Effector CD4-positive, alpha-beta T cell (primary cell): Measurements from ENCODE around the gene ANKS6.

Experiments
- DNase-seq: peaks from one replicate; pipeline ENCODE4 v3.0.0-alpha.2; 2020

Gene ANKS6

DNA sequence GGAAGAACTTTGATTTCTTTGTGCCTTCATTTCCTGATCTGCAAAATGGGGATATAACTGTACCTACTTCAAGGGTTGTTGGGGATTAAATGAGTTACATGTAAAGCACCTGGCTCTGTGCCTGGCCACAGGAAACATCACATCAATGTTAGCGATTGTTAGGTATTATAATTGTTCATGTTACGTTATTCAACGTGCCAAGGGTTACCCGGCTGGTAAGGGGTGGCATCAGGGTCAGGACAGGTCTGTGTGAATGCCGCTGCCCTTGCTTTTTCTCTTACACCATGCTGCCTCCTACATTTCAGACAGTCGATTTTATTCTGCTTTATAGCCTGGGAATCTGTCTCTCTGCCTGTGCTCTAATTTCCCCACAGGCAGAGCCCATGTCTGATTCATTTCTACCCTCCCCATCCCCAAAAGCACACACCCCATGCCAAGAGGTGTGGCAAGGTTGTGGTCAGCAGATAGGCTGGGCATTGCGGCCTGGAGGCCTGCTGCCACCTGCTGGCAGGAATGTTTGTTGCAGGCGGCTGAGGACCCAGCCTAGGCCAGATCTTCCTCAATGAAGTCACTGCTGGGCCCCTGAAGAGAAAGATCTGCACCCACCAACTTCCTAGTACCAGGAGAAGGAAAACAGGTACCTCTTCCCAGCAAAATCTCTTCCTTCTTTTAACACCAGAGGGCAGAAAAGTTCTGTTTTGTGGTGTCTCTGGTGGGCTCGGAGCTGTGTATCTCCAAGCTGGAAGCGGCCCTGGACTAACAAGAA, 5.3 kb downstream of the ANKS6 start:
- peak; percentile 40 for DNase-seq

DNA sequence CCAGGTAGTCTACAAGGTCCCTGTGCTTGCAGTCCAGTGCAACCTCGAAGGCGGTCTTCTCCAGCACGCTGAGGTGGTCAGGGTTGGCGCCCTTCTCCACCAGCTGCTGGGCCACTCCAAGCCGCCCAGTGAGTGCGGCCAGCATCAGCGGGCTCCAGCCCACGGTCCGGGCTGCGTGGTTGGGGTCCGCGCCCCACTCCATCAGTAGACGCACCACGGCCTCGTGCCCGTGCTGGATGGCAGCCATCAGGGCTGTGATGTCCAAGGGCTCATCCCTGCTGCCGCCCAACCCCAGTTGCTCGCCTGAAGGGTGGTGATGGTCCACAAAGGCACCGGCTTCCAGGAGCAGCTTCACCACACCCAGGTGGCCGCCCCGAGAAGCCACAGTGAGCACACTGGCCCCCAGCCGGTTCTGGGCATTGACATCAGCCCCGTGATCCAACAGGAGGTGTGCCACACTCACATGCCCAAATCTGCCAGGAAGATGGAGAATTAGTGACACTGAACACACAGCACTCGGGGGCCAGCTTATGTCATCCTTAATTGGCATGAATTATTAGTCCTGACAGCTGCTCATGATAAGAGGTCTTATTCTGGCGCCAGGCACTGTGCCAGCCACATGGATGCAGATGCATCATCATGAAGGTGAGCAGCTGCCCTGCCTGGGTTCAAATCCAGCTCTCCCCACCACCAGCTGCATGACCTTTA, 6.1 kb downstream of the ANKS6 start:
- no peak for DNase-seq

DNA sequence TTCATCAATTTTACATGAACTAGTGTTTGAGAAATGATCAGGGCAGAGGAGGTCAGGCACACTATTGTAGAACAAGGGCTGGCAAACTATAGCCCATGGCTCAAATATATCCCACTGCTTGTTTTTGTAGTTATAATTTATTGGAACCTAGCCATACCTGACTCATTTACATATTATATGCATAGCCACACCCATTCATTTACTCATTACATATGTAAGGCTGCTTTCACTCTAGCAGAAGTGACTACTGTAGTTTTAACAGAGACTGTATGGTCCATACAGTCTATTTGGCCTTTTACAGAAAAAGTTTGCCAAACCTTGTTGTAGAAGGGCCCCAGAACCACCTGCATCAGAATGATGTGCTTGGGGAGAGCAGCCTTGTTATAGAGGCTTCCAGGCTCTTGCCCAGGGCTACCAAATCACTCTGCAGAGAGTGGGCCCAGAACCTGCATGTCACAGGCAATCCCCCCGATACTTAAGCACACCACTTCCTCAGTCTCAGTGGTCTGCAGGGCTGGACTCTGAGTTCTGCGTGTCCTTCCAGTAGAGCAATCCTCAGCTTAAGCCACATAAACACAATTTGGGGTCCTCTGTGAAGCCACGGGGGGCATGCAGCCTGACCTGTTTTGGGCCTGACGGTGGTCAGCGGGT, 6.7 kb downstream of the ANKS6 start:
- no peak for DNase-seq

DNA sequence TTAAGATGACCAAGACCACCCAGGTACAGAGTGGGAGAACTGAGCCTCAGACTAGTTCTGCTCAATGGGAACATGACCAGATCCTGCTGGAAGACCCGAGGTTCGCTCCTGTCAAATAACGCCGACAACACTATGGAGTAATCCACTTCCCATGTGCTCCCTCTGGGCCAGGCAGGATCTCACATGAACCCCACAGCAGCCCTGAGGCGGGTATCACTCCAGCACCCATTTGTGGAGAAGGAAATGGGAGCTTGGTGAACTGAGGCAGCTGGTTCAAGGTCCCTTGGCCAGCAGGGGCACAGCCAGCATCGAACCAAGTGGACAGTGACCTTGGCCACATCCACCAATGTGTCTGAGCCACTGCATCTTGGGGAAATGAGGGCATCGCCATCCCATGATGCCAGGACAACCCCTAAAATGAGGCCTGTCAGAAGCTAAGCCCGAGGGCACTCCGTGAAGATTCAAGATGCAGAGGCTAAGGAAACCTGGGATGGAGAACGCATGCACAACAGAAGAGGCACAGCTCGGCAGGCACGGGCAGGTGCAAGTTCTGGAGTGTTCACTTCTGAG, 8.5 kb downstream of the ANKS6 start:
- DNase-seq: no peak

DNA sequence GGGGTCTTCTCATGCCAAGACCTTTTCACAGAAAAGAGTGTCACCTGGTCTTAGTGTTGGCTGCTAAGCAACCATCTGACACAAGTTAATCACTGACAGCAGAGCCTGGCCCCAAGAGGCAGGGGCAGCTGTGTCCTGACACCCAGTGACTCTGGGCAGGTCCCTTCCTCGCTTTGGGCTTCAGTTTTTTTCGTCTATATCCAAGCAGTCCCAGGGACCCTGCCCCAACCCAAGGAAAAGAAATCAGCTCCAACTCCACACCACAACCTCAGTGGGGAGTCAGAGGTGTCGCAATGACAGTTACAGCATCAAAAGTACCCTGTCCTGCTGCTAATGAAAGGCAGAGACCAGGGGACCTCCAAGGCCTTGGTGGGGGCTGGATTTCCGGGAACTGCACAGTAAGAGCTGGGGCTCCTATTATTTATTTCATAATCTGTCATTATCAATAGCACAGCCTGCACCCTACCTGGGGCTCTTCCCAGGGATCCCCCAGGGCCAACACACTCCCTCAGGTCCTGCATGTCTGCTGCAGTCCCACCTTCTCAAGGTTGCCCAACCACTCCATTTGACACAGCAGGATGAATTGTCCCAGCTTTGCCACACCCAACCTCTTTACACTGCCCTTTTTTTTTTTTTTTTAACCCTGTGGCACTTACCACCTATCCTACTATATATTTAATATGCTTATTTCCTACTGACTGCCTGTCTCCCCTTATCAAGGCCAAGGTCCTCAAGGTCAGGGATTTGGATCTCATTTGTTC, 9.4 kb downstream of the ANKS6 start:
- DNase-seq: no peak

DNA sequence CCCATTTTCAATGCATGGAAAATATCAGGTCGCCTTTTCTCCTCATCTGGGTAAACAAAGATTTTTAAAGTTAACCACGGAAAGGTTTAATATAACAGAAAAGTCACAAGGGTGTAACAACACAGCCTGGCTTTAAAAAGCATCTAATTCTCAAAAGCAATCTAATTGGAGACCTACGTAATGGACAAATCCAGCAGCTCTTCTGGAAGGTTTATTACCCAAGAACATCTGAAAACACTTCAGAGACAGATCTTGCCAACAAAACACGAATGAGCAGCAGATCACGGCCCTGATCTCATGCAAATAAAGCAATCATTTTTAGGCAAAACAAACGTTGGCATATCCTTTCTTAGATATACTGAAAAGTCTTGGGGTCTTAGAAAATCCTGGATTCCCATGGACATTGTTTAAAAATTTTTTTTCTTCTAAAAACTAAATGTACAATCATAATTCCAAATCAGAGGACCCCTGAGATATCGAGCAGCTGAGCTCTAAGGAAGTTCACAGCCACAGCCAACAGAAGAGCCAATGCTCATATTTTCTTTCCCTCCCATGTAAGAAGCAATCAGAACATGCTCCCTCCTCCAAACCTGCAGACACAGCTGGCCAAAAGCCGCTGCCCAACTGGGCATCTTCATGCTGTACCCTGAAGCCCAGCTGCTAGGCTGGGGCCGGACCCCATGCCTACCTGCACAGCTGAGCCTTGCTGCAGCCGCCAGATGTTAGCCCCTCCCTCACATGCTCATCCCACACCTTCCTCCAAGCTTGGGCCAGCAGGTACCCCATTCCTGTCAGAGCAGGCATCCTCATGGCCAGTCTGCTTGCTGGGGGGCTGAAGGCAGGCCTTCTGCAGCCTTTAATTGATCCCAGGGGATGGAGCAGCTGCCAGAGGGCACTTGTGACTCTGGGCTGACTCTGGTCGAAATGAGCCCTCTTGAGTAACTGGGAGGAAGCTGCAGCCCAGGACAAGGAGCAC, 11.2 kb downstream of the ANKS6 start:
- no peak for DNase-seq

DNA sequence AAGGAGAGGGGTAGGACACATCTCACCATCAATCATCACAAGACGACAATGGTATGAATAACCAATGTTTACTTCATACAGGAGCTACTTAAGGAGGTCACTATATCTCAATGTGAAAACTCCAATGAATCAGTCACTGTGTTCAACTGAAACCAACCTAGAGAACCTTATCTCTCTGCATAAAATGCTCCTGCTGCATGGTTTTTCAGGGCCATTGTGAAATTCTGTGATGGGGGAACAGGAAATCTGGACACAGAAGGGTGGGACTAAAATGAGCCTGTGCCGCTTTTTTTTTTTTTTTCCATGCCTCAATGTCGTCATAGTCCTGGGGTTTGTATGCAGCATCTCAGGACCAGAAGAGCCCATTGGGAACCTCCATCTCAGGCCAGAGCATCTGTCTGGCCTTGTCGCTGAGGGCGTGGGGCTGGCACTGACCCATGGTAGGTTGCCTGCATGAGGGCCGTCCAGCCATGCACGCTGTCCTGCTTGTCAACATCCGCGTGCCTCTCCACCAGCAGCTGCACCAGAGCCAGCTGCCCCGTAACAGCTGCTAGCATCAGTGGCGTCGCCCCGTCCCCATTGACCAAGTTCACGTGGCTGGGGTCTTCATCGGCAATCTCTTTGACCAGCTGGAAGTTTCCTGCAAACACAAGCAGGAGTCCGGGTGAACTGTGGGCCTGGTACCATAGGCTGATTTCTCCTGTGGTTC, 12.7 kb downstream of the ANKS6 start:
- no peak for DNase-seq

DNA sequence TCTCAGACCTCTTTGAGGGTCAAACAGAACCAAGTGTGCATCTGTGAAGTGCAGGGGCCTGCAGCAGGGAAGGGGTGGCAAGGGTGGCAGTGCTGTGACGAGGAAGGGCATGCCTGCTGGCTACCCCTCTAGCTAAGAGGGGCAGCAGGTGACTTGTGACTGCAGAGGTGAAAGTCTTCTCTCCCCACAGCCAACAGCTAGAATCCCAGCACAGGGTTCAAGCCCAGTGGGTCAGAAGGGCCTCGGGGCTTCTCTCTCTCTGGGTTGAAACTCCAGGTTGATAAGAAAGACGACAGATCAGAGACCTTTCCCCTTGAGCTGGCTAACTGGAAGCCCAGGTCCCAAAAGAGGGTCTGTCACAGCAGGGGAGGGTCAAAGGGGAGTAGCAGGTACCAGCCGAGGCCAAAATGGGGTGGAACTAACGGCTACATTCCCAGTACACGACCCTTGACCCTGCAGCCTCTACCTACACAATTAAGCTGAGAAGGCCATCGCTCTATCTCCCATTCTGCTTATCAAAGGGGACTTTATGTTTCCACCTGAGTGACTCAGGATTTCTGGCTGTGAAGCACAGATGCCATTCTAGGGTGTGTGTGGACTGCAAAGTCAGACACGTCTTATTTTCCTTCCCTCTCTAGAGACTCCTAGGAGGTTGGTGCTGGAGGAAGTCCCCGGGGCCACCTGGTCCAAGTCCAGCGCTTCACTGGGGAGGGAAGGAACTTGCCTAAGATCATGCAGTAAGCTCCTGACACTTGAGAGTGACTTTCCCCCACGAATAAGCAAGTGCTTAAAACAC, 14.6 kb downstream of the ANKS6 start:
- no peak for DNase-seq

DNA sequence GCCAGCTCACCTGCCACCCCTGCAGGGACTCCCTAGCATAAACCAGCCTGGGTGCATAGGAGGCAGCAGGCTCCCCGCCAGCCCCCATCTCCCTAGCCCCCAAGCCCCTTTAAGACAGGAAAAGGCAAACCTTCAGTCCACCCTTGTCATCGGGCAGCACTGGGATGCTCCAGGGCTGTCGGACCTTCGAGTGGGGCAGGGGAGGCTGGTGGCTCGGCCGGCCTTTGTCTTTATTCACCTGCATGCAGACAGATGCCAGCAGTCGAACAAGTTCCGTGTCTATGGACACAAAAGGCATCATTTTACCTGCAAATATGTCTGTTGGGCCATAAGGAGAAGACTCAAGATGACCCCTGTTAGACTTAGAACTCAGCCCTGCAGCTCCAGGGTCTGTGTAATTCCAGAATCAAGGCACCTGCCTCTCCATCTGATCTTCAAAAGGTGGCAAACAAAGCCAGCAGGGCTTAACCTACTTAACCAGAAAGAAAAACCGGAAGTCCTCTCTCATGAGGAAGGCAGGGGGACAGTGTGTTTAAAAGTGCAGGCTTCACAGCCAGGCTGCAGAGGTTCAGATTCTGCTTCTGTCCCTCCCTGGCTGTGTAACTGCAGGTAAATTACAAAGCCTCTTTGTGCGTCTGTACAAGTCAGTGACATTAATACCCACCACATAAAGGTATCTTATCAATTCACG, 16.2 kb downstream of the ANKS6 start:
- DNase-seq: no peak

DNA sequence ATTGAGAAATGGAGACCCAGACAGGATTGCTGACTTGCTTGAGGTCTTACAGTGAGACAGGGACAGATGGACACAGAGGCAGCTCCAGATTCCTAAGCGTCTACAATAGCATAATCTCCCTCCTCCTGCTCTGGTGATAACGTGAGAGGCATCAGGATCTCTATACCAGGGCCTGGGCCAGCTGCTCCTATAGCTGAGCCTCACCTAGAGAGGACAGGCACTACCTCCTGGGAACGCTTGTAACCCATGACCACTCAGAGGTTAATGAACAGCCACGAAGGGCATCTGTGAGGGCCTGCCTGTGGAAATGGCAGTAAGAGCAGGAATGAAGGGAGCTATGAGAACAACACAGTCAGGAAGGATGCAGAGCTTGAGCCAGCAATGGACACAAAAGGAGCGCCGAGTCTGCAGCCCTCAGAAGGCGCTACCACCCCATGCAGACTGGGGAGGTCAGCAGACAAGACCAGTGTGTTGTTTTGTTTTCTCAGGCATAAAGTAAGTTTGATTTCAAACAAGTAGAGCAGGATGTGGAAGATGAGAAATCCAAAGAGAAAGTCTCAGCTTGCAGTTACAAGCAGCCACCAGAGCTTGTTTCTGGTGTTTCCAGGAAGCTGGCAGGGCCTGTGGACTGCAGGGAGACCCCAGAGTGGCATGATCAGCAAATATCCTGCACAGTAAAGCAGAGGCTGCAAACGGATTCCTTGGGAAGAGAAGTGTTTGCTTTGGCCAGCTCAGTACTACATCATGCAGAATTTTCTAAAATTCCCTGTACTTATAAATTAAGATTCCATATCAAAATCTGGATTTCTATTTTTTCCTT, 17.4 kb downstream of the ANKS6 start:
- DNase-seq: no peak

DNA sequence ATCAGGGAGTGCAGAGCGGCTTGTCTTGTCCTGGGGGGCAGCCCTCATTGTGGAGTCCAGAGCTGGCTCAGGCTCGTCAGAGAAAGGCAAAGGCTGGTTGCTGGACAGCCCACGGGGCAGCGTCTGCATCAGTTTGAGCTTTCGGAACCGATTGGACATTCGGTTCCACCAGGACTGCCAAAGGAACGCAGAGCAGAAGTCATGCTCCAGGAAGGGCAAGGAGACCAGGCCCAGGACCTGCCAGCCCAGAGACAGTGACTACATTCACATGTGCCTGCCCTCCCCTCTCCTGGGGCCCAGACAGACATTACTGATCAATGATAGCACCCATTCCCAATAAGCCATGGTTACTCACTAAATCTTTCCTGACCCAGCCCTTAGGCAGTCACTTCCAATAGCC, 18.1 kb downstream of the ANKS6 start:
- no peak for DNase-seq

DNA sequence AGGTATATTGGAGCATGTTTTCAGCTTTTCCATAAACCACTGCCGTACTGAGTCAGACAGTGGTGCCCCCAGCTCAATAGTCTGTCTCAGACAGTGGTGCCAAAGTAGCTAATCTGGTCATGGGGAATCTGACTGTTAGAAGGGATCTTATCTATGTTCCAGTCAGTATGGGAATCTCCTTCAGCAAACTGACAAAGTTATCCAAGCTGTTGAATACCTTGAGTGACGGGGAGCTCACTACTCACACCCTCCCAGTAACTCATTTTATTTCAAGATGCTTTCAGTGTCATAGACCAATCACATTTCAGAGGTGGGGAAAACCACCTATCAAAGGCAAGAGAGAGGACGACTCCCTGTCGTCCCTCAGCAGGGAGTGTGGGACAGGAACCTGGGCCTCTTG, 18.7 kb downstream of the ANKS6 start:
- no peak for DNase-seq

DNA sequence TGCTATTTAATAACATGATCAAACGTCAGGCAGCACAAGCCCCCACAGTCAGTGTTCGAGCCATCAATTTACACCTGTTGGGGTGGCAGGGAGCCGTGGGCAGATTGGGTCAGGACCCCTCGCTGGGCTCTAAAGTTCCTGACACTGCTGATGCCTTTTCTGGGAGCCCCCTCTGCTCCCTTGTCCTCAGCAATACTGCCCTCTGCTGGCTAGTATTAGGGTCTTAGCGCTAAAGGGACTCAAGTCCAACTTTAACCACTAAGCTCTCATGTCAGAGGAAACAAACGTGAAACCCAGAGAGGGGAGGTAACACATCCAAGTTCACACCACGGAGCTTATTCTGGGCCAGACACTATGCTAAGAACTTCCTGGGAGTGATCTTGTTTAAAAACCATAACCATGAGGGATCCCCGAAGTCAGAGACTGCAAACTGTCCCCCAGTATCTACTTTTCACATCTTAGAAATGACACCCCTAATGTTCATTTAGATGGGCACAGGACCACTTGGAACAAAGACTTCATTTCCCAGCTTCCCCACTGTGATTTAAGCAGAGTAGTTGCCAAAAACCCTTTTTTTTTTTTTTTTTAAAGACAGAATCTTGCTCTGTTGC, 20.4 kb downstream of the ANKS6 start:
- no peak for DNase-seq

DNA sequence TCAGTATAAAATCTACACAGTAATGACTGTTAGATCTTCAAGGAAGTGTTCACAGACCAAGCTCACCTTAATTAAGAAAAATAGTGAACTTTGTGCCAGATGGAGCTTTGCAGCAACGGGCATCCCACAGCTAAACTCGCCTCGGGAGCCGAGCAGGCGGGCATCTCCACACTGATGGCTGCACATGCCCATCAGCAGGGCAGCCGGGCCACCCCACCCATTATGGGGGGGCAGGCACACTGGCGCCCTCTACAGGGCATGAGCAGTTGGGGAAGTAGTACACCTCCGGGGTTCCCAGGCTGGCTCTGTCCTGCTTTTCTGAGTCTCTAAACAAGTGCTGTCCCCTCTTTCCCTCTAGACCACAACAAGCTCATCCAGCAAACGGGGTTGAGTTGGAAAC, 21.6 kb downstream of the ANKS6 start:
- DNase-seq: no peak

DNA sequence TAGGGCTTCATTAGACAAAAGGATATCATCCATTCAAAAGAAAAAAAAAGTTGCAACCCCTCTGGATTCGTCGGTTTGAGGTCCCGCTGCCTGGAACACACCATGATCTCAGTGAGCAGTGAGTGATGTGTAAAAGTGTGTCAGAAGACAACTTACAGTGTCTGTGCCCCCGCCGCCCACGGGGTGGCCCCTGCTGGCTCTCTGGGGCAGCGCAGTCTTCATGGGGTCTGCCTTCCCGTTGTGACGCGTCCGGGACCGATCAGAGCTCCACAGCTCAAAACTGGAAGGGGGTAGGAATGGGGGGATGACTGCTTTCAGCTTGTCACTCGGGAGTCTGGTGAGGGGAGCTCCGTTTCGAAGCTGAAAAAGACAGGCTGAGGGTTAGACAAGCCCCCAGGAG, 22.6 kb downstream of the ANKS6 start:
- no peak for DNase-seq

DNA sequence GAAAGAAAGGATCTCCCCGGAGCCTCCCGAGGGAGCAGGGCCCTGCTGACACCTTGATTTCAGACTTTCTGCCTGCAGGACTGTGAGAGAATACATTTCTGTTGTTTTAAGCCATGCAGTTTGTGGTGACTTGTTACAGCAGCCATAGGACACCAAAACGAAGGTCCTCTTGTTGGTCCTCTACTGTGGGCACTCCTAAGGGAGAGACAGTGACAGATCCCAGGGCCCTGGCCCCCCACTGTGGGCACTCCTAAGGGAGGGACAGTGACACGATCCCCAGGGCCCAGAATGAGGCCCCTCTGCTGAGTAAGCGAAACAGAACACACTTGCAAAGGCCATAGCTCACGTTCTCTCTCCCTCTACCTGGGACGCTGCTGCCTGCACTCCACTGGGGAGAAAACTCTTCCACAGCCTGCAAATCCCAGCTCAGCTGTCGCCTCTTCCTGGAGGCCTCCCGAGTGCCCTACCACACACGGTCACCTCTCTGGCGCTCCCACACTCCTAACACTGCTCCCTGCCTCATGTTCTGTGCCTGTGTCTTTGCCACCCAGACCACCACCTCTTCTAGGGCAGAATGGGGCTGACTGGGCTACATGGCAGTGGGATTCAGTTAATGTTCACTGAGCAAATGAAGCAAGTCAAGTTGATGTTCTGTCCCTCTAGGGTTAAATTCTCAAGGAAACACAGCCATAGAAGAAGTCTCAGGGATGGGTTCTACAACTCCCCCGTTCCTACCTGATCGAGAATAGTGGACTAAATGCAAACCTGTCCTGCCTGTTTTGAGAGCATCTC, 23.8 kb downstream of the ANKS6 start:
- no peak for DNase-seq

DNA sequence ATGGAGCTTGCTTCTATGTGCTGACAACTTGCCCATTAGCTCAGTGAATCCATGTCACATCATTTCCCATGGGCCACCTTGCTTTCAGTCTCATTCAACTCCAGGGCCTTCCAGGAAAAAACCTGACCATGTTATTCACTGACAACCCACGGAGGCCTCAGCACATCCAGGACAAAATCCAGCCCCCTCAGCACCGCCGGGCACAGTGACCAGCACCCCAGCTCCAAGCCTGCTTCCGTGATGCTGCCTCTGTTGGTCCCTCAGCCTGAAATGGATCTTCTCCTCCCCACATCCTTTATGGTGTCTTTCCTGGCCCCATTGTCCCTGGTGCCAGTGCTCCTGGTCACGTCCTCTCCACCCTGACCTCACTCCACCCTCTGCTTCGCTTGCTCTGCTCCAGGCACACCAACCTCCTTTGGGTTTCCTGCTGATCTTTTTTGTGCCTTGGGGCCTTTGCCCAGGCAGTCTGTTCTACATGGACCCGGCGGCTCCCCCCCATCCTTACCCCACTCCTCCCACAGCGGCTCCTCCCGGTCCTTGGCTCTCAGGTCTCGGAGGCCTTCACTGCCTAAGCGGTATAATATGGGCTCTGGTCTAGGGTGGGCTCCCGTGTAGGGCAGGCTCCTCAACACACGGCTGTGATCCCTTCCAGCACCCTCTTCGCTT, 25.0 kb downstream of the ANKS6 start:
- no peak for DNase-seq
